DOHH2 (cell line): Measurements from ENCODE around the gene HMGB1.

Source experiments
- EZH2phosphoT487 ChIP-seq: fragments of 200-600 bp; sonication (generic); IDR thresholded peaks from 2 replicates; pipeline ENCODE4 v1.6.1; 2017; ENCODE audit warnings: borderline replicate concordance, mild to moderate bottlenecking, antibody characterized with exemption, low read length, moderate library complexity, mixed read lengths
- TF ChIP-seq, protein P1 (sequence below): fragments of 200-600 bp; sonication (generic); IDR thresholded peaks from one replicate; pipeline ENCODE4 v1.5.1; 2014; ENCODE audit warnings: antibody characterized with exemption, mild to moderate bottlenecking, low read depth, low read length; ENCODE audit not compliant: poor library complexity, severe bottlenecking

- TF ChIP-seq, protein P1, sequence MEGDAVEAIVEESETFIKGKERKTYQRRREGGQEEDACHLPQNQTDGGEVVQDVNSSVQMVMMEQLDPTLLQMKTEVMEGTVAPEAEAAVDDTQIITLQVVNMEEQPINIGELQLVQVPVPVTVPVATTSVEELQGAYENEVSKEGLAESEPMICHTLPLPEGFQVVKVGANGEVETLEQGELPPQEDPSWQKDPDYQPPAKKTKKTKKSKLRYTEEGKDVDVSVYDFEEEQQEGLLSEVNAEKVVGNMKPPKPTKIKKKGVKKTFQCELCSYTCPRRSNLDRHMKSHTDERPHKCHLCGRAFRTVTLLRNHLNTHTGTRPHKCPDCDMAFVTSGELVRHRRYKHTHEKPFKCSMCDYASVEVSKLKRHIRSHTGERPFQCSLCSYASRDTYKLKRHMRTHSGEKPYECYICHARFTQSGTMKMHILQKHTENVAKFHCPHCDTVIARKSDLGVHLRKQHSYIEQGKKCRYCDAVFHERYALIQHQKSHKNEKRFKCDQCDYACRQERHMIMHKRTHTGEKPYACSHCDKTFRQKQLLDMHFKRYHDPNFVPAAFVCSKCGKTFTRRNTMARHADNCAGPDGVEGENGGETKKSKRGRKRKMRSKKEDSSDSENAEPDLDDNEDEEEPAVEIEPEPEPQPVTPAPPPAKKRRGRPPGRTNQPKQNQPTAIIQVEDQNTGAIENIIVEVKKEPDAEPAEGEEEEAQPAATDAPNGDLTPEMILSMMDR: no peak
- TF ChIP-seq EZH2phosphoT487: no peak
Observed at GRCh38 chr13:30504081-30504480, 38.3 kb upstream of the HMGB1 start.
